SU-DHL-6 (cell line): ENCODE results near the gene MLXIPL.

Experiments used
- H2AFZ ChIP-seq: fragments of 200-600 bp; sonication (generic); 2 replicates; pipeline ENCODE4 v1.6.1; 2014; ENCODE audit warnings: low read depth, mild to moderate bottlenecking, moderate library complexity, mixed read lengths, antibody characterized with exemption, low read length; ENCODE audit not compliant: severe bottlenecking
- H3F3A ChIP-seq: fragments of 200-600 bp; shearing (Covaris generic); 2 replicates; pipeline ENCODE4 v1.6.0; 2016; ENCODE audit warnings: antibody characterized with exemption, mild to moderate bottlenecking; ENCODE audit not compliant: insufficient read depth
- H3K27ac ChIP-seq: fragments of 200-600 bp; sonication (generic); 2 replicates; pipeline ENCODE4 v1.5.1; 2016; ENCODE audit warnings: low read depth, mild to moderate bottlenecking, low read length, moderate library complexity, mixed read lengths
- H3K27me3 ChIP-seq: fragments of 200-600 bp; sonication (generic), shearing (Covaris generic); 2 replicates; pipeline ENCODE4 v1.6.0; 2014; ENCODE audit warnings: mild to moderate bottlenecking, low read length
- H3K36me3 ChIP-seq: fragments of 200-600 bp; sonication (generic); 2 replicates; pipeline ENCODE4 v1.6.1; 2014; ENCODE audit warnings: mild to moderate bottlenecking, low read length, mixed read lengths
- H3K4me2 ChIP-seq: fragments of 300-600, 200-600 bp; shearing (Covaris generic), sonication (generic); 2 replicates; pipeline ENCODE4 v1.6.0; 2014; ENCODE audit warnings: low read length, low read depth, mild to moderate bottlenecking; ENCODE audit not compliant: poor library complexity, severe bottlenecking
- H3K4me3 ChIP-seq: fragments of 200-600 bp; sonication (generic); 2 replicates; pipeline ENCODE4 v1.5.1; 2014; ENCODE audit warnings: antibody characterized with exemption, low read length, mild to moderate bottlenecking, mixed read lengths; ENCODE audit not compliant: insufficient read depth, poor library complexity, severe bottlenecking
- H3K79me2 ChIP-seq: fragments of 200-600 bp; sonication (generic); 2 replicates; pipeline ENCODE4 v1.6.1; 2014; ENCODE audit warnings: mild to moderate bottlenecking, low read length, moderate library complexity; ENCODE audit not compliant: insufficient read depth
- H3K9ac ChIP-seq: fragments of 200-600 bp; sonication (generic); 2 replicates; pipeline ENCODE4 v1.7.0; 2014; ENCODE audit warnings: mild to moderate bottlenecking, low read length
- H3K9me2 ChIP-seq: fragments of 200-600 bp; sonication (generic); replicated peaks from 2 replicates; pipeline ENCODE4 v1.6.1; 2014; ENCODE audit warnings: low read length; ENCODE audit not compliant: insufficient read depth
- H3K9me3 ChIP-seq: fragments of 200-600 bp; sonication (generic); 2 replicates; pipeline ENCODE4 v1.6.1; 2014; ENCODE audit warnings: low read length, mixed read lengths; ENCODE audit not compliant: insufficient read depth
- H4K20me1 ChIP-seq: fragments of 200-600 bp; sonication (generic); 2 replicates; pipeline ENCODE4 v1.6.1; 2014; ENCODE audit warnings: low read depth, mild to moderate bottlenecking, antibody characterized with exemption, low read length, moderate library complexity, mixed read lengths
- EZH2phosphoT487 ChIP-seq: fragments of 200-600 bp; sonication (generic), shearing (Covaris generic); conservative IDR thresholded peaks from 2 replicates; pipeline ENCODE4 v1.6.1; 2018; ENCODE audit warnings: mild to moderate bottlenecking, antibody characterized with exemption, low read length, moderate library complexity, mixed read lengths
- TF ChIP-seq, protein P1 (sequence below): fragments of 200-600 bp; sonication (generic); IDR thresholded peaks from one replicate; pipeline ENCODE4 v1.5.1; 2017; ENCODE audit warnings: antibody characterized with exemption, mild to moderate bottlenecking, low read length, moderate library complexity; ENCODE audit not compliant: insufficient read depth, poor library complexity, severe bottlenecking

MLXIPL gene

DNA sequence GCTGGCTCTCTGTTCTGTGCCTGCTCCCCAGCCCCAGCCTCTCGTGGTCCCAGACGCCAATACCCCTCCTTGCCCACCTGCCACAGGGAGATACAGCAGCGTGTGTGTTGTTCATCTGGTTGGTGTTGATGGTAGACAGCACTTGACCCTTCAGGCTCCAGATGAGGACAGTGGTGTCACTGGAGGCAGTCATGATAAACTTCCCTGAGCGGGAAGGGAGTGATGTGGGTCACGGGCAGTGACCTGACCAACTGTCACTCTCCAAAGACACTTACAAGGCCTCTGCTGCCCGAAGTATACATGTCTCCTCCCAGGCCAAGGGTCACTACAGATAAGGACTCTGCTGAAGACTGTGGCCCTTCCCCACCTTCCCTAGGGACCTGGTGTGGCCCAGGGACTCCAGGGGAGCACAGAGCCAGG lies 51.5 kb downstream of the MLXIPL start:
- Histone ChIP-seq H3K4me2 (no peak overlapping the region), H3F3A (no peaks in the 10 kb centered on the region), H3K9me3 (no peaks in the 10 kb centered on the region), H3K9ac (no peak overlapping the region), H3K79me2 (peaks cover 15% of the 10 kb centered on the region), H3K27me3 (no peaks in the 10 kb centered on the region), H4K20me1 (no peaks in the 10 kb centered on the region), H2AFZ (no peak overlapping the region), H3K36me3 (peaks cover 2% of the 10 kb centered on the region; the same call in 1 of the 2 replicates), H3K27ac (no peak overlapping the region), H3K9me2 (no peaks in the 10 kb centered on the region), H3K4me3 (no peak overlapping the region)
- TF ChIP-seq, protein P1, sequence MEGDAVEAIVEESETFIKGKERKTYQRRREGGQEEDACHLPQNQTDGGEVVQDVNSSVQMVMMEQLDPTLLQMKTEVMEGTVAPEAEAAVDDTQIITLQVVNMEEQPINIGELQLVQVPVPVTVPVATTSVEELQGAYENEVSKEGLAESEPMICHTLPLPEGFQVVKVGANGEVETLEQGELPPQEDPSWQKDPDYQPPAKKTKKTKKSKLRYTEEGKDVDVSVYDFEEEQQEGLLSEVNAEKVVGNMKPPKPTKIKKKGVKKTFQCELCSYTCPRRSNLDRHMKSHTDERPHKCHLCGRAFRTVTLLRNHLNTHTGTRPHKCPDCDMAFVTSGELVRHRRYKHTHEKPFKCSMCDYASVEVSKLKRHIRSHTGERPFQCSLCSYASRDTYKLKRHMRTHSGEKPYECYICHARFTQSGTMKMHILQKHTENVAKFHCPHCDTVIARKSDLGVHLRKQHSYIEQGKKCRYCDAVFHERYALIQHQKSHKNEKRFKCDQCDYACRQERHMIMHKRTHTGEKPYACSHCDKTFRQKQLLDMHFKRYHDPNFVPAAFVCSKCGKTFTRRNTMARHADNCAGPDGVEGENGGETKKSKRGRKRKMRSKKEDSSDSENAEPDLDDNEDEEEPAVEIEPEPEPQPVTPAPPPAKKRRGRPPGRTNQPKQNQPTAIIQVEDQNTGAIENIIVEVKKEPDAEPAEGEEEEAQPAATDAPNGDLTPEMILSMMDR = no peak
- no peak for TF ChIP-seq EZH2phosphoT487

DNA sequence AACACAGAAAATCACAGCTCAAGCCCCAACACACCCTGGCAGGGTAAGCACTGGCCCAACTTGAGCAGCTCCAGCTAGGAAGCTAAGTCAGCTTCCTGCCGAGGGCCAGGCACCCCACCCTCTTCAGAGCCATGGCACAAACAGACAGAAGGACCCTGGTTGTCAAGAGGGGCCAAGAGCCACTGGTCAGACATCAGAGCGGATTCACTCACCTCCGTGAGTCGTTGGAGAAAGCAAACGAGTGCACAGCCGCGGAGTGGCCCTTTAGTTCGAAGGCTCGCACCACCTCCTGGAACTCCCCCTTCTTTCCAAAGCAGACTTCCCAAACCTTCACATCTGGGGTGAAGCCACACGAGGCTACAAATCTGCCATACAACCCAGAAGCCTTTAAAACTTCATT lies 53.3 kb downstream of the MLXIPL start:
- no peaks in the 10 kb centered on the region for H3K79me2 ChIP-seq
- H3K9ac ChIP-seq = no peak overlapping the region
- TF ChIP-seq EZH2phosphoT487 = no peak
- TF ChIP-seq, protein P1 = no peak
- no peaks in the 10 kb centered on the region for H3K9me2 ChIP-seq
- H4K20me1 ChIP-seq = no peaks in the 10 kb centered on the region
- no peaks in the 10 kb centered on the region for H3F3A ChIP-seq
- no peaks in the 10 kb centered on the region for H3K9me3 ChIP-seq
- H3K4me2 ChIP-seq = no peak overlapping the region
- H3K27me3 ChIP-seq = no peaks in the 10 kb centered on the region
- peaks cover 2% of the 10 kb centered on the region; the same call in 1 of the 2 replicates for H3K36me3 ChIP-seq
- H2AFZ ChIP-seq = no peak overlapping the region
- no peak overlapping the region for H3K4me3 ChIP-seq
- H3K27ac ChIP-seq = no peak overlapping the region

DNA sequence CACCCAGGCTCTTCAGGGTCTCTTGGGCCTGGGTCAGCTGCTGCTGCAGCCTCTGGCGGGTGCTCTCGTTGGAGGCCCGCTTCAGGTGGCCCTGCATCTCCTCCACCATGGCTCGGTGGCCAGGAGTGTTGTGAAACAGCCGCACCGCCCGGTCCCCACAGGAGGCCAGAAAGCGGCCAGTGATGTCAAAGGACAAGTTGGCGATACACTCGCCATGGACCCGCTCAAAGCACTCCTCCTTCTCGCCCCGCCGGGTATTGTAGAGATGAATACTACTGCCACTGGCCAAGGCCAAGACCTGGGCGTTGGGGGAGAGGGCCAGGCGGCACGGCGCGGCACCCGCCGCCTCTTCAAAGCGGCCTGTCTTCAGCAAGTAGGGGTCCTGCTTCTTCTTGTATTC lies 53.8 kb downstream of the MLXIPL start:
- no peak overlapping the region for H2AFZ ChIP-seq
- H3K27me3 ChIP-seq = no peaks in the 10 kb centered on the region
- H4K20me1 ChIP-seq = no peaks in the 10 kb centered on the region
- TF ChIP-seq, protein P1 = no peak
- no peak for TF ChIP-seq EZH2phosphoT487
- H3K4me2 ChIP-seq = no peak overlapping the region
- H3K4me3 ChIP-seq = no peak overlapping the region
- no peaks in the 10 kb centered on the region for H3F3A ChIP-seq
- no peaks in the 10 kb centered on the region for H3K9me3 ChIP-seq
- H3K79me2 ChIP-seq = no peaks in the 10 kb centered on the region
- no peaks in the 10 kb centered on the region for H3K9me2 ChIP-seq
- H3K9ac ChIP-seq = no peak overlapping the region
- peaks cover 2% of the 10 kb centered on the region; the same call in 1 of the 2 replicates for H3K36me3 ChIP-seq
- H3K27ac ChIP-seq = no peak overlapping the region
